NCI-H1694 (cell line): ENCODE measurements around the gene EFR3B.
"Not testable (repeated sequence)": the region's sequence is repeated elsewhere in the genome, so short reads cannot be mapped to it uniquely, and the experiment has no call there.

Source experiments
- DNase-seq: peaks from one replicate; lab custom pipeline; 2025; lab: John Stamatoyannopoulos, UW

EFR3B gene

GRCh38 chr2:25041928-25042320 is at the start of gene EFR3B:
Gene EFR3B, plus strand, starts transcription at chr2:25042076. Its CDS starts 237 bp downstream, at chr2:25042313.
- peak; percentile 92 for DNase-seq

- DNase-seq, result no peak
Measured at GRCh38 chr2:24993406-24994145, 48.3 kb upstream of the EFR3B start.

GRCh38 chr2:24994146-24994724 is 47.6 kb upstream of the EFR3B start:
- no peak for DNase-seq

GRCh38 chr2:24999097-24999496 is 42.8 kb upstream of the EFR3B start:
- DNase-seq, result not testable (repeated sequence)

- DNase-seq, result no peak
Measured at GRCh38 chr2:25000036-25000435, 41.8 kb upstream of the EFR3B start.

GRCh38 chr2:25000503-25001324 is 41.2 kb upstream of the EFR3B start:
- DNase-seq, result no peak

GRCh38 chr2:25001325-25001637 is 40.6 kb upstream of the EFR3B start:
- DNase-seq, result no peak

GRCh38 chr2:25002066-25002465 is 39.8 kb upstream of the EFR3B start:
- DNase-seq, result no peak

- DNase-seq, result no peak
Measured at GRCh38 chr2:25009954-25010353, 31.9 kb upstream of the EFR3B start.

- DNase-seq, result not testable (repeated sequence)
Measured at GRCh38 chr2:25011342-25011741, 30.5 kb upstream of the EFR3B start.

GRCh38 chr2:25014631-25015030 is 27.2 kb upstream of the EFR3B start:
- no peak for DNase-seq

GRCh38 chr2:25018681-25019080 is 23.2 kb upstream of the EFR3B start:
- no peak for DNase-seq

GRCh38 chr2:25021791-25022362 is 20.0 kb upstream of the EFR3B start:
- DNase-seq, result no peak

- no peak for DNase-seq
Measured at GRCh38 chr2:25023333-25023732, 18.5 kb upstream of the EFR3B start.

- DNase-seq, result no peak
Measured at GRCh38 chr2:25025229-25026007, 16.5 kb upstream of the EFR3B start.

- no peak for DNase-seq
Measured at GRCh38 chr2:25026008-25026530, 15.8 kb upstream of the EFR3B start.

- DNase-seq, result no peak
Measured at GRCh38 chr2:25029183-25029554, 12.7 kb upstream of the EFR3B start.

GRCh38 chr2:25030702-25031101 is 11.2 kb upstream of the EFR3B start:
- DNase-seq, result no peak

GRCh38 chr2:25032094-25032493 is 9.8 kb upstream of the EFR3B start:
- no peak for DNase-seq

- DNase-seq, result no peak
Measured at GRCh38 chr2:25032901-25033300, 9.0 kb upstream of the EFR3B start.

GRCh38 chr2:25034081-25034480 is 7.8 kb upstream of the EFR3B start:
- no peak for DNase-seq
